Subcutaneous abdominal adipose tissue (tissue), 5 donors: ENCODE data around the gene PDE6H.
A peak's percentile ranks its signal among the peaks of the same experiment; 100 is the strongest.

ENCODE experiments used
- H3K27ac ChIP-seq: one replicate; pipeline ENCODE4 v1.7.0; 2013; ENCODE audit warnings: low read depth, mild to moderate bottlenecking, inconsistent platforms, low read length, moderate library complexity
- H3K27me3 ChIP-seq, 5 donors: one replicate each; pipeline ENCODE4 v1.7.0; 2013; ENCODE audit warnings: low read length in 5 of 5, inconsistent platforms in 1 of 5; ENCODE audit not compliant: control insufficient read depth in 5 of 5, insufficient read depth in 4 of 5
- H3K36me3 ChIP-seq, 5 donors: one replicate each; pipeline ENCODE4 v1.7.0; 2013; ENCODE audit warnings: low read length in 5 of 5; ENCODE audit not compliant: control insufficient read depth in 5 of 5, insufficient read depth in 5 of 5
- H3K4me1 ChIP-seq, 5 donors: one replicate each; pipeline ENCODE4 v1.7.0; 2013; ENCODE audit warnings: low read length in 5 of 5, mild to moderate bottlenecking in 3 of 5, moderate library complexity in 1 of 5; ENCODE audit not compliant: control insufficient read depth in 5 of 5, insufficient read depth in 5 of 5
- H3K4me3 ChIP-seq, 5 donors: one replicate each; pipeline ENCODE4 v1.7.0; 2013; ENCODE audit warnings: low read length in 5 of 5, low read depth in 1 of 5
- H3K9ac ChIP-seq, 5 donors: one replicate each; pipeline ENCODE4 v1.7.0; 2013; ENCODE audit warnings: low read length in 5 of 5, mild to moderate bottlenecking in 4 of 5, moderate library complexity in 3 of 5
- H3K9me3 ChIP-seq, 5 donors: one replicate each; pipeline ENCODE4 v1.7.0; 2013; ENCODE audit warnings: low read length in 5 of 5; ENCODE audit not compliant: control insufficient read depth in 5 of 5
- donor health status: healthy.
- donor health status: healthy.
- donor health status: healthy.
- donor health status: healthy.
- donor health status: healthy.

PDE6H gene

GRCh38 chr12:14972816-14973215, at the start of gene PDE6H:
Gene PDE6H (plus strand): TSS chr12:14973042. CDS start chr12:14978013, 4,971 bp downstream.
- H3K36me3 ChIP-seq = no peaks in the 10 kb centered on the region
- no peaks in the 10 kb centered on the region for H3K27me3 ChIP-seq
- peaks cover 0 to 4% (median 0%) of the 10 kb centered on the region in 5 donors for H3K4me1 ChIP-seq
- no peaks in the 10 kb centered on the region for H3K9me3 ChIP-seq
- no peak within 1 kb of the TSS for H3K9ac ChIP-seq
- no peak within 1 kb of the TSS for H3K4me3 ChIP-seq
- no peak within 1 kb of the TSS for H3K27ac ChIP-seq

- Histone ChIP-seq H3K4me1 (peaks cover 0 to 3% (median 0%) of the 10 kb centered on the region in 5 donors), H3K9ac (no peak overlapping the region), H3K27ac (no peak overlapping the region), H3K27me3 (peaks cover 0 to 2% (median 0%) of the 10 kb centered on the region in 5 donors), H3K36me3 (peaks cover 0 to 3% (median 0%) of the 10 kb centered on the region in 5 donors), H3K9me3 (no peaks in the 10 kb centered on the region), H3K4me3 (no peak overlapping the region)
Measured at GRCh38 chr12:14923944-14924343, 48.9 kb upstream of the PDE6H start.

- H3K9me3 ChIP-seq = no peaks in the 10 kb centered on the region
- no peak overlapping the region for H3K27ac ChIP-seq
- H3K27me3 ChIP-seq = peaks cover 0 to 4% (median 0%) of the 10 kb centered on the region in 5 donors
- H3K4me1 ChIP-seq = peaks cover 0 to 6% (median 0%) of the 10 kb centered on the region in 5 donors
- no peak overlapping the region for H3K9ac ChIP-seq
- no peaks in the 10 kb centered on the region for H3K36me3 ChIP-seq
- H3K4me3 ChIP-seq = no peak overlapping the region
Measured at GRCh38 chr12:14924541-14924940, 48.3 kb upstream of the PDE6H start.

GRCh38 chr12:14927267-14927666, 45.6 kb upstream of the PDE6H start:
- no peaks in the 10 kb centered on the region for H3K9me3 ChIP-seq
- H3K9ac ChIP-seq = no peak overlapping the region
- H3K36me3 ChIP-seq = no peaks in the 10 kb centered on the region
- H3K27ac ChIP-seq = no peak overlapping the region
- H3K4me3 ChIP-seq = no peak overlapping the region
- peaks cover 0 to 4% (median 0%) of the 10 kb centered on the region in 5 donors for H3K27me3 ChIP-seq
- H3K4me1 ChIP-seq = peaks cover 0 to 6% (median 0%) of the 10 kb centered on the region in 5 donors

- peak overlapping the region in 1 of 5 donors; percentile 22 for H3K4me3 ChIP-seq
- peaks cover 0 to 4% (median 0%) of the 10 kb centered on the region in 5 donors for H3K27me3 ChIP-seq
- H3K9me3 ChIP-seq = no peaks in the 10 kb centered on the region
- H3K9ac ChIP-seq = no peak overlapping the region
- H3K27ac ChIP-seq = no peak overlapping the region
- peaks cover 0 to 6% (median 0%) of the 10 kb centered on the region in 5 donors for H3K4me1 ChIP-seq
- H3K36me3 ChIP-seq = no peaks in the 10 kb centered on the region
Measured at GRCh38 chr12:14928931-14929330, 43.9 kb upstream of the PDE6H start.

- Histone ChIP-seq H3K36me3 (no peaks in the 10 kb centered on the region), H3K9ac (no peak overlapping the region), H3K4me3 (no peak overlapping the region), H3K27ac (no peak overlapping the region), H3K9me3 (no peaks in the 10 kb centered on the region), H3K27me3 (peaks cover 0 to 4% (median 0%) of the 10 kb centered on the region in 5 donors), H3K4me1 (peaks cover 0 to 6% (median 0%) of the 10 kb centered on the region in 5 donors)
Measured at GRCh38 chr12:14930299-14930698, 42.5 kb upstream of the PDE6H start.

GRCh38 chr12:14931359-14931758, 41.5 kb upstream of the PDE6H start:
- Histone ChIP-seq H3K27ac (no peak overlapping the region), H3K36me3 (no peaks in the 10 kb centered on the region), H3K9ac (no peak overlapping the region), H3K9me3 (no peaks in the 10 kb centered on the region), H3K27me3 (peaks cover 0 to 4% (median 0%) of the 10 kb centered on the region in 5 donors), H3K4me3 (no peak overlapping the region), H3K4me1 (peaks cover 0 to 6% (median 0%) of the 10 kb centered on the region in 5 donors)

- H3K9ac ChIP-seq = no peak overlapping the region
- H3K4me3 ChIP-seq = no peak overlapping the region
- H3K9me3 ChIP-seq = no peaks in the 10 kb centered on the region
- no peaks in the 10 kb centered on the region for H3K36me3 ChIP-seq
- H3K27me3 ChIP-seq = peaks cover 0 to 4% (median 0%) of the 10 kb centered on the region in 5 donors
- H3K4me1 ChIP-seq = peaks cover 0 to 6% (median 0%) of the 10 kb centered on the region in 5 donors
- no peak overlapping the region for H3K27ac ChIP-seq
Measured at GRCh38 chr12:14931791-14932560, 40.9 kb upstream of the PDE6H start.

- H3K4me1 ChIP-seq = no peaks in the 10 kb centered on the region
- H3K27me3 ChIP-seq = no peaks in the 10 kb centered on the region
- H3K36me3 ChIP-seq = no peaks in the 10 kb centered on the region
- no peak overlapping the region for H3K27ac ChIP-seq
- H3K9ac ChIP-seq = no peak overlapping the region
- no peak overlapping the region for H3K4me3 ChIP-seq
- no peaks in the 10 kb centered on the region for H3K9me3 ChIP-seq
Measured at GRCh38 chr12:14934511-14934910, 38.3 kb upstream of the PDE6H start.

- Histone ChIP-seq H3K27me3 (no peaks in the 10 kb centered on the region), H3K4me3 (no peak overlapping the region), H3K4me1 (no peaks in the 10 kb centered on the region), H3K9ac (no peak overlapping the region), H3K27ac (no peak overlapping the region), H3K36me3 (no peaks in the 10 kb centered on the region), H3K9me3 (no peaks in the 10 kb centered on the region)
Measured at GRCh38 chr12:14935031-14935430, 37.8 kb upstream of the PDE6H start.
